GM06990 (cell line): ENCODE results near the gene MAP3K6.

Experiments
- DNase-seq: peaks from one replicate; pipeline ENCODE4 v3.0.0-alpha.2; 2011; ENCODE audit not compliant: insufficient read length; ENCODE audit errors: extremely low read depth
- H3K27me3 ChIP-seq: replicated peaks from 2 replicates; pipeline ENCODE4 v1.6.0; 2011; ENCODE audit warnings: low read length; ENCODE audit not compliant: control insufficient read depth, insufficient read depth
- H3K36me3 ChIP-seq: 2 replicates; pipeline ENCODE4 v1.5.1; 2011; ENCODE audit warnings: low read length; ENCODE audit not compliant: control insufficient read depth, insufficient read depth
- H3K4me3 ChIP-seq: replicated peaks from 2 replicates; pipeline ENCODE4 v1.5.1; 2011; ENCODE audit warnings: low read depth, mild to moderate bottlenecking, control low read depth, low read length
- CTCF ChIP-seq: IDR thresholded peaks from 2 replicates; pipeline ENCODE4 v1.5.1; 2011; ENCODE audit warnings: low read length, control low read depth, mild to moderate bottlenecking, inconsistent platforms; ENCODE audit not compliant: insufficient read depth, poor library complexity, severe bottlenecking

The MAP3K6 gene

GRCh38 chr1:27346357-27346756 is 20.4 kb downstream of the MAP3K6 start:
- DNase-seq: no peak
- TF ChIP-seq CTCF: no peak
- Histone ChIP-seq H3K36me3 (peaks cover 6% of the 10 kb centered on the region), H3K4me3 (no peak overlapping the region), H3K27me3 (no peaks in the 10 kb centered on the region)

DNA sequence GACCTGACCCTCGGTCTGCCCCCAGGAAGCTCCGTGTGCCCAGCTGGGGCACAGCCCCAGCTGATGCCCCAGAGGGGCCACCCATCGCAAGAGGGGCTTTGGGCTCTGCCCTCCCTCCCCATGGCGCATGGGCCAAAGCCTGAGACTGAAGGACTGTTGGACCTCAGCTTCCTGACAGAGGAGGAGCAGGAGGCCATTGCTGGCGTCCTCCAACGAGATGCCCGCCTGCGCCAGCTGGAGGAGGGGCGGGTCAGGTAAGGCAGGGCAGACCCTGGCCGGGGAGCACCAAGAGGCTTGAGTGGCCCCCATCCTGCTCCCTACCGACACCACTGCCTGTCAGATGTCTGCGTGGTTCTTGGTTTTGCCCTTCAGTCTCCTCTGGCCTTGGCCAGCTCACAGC is 21.5 kb downstream of the MAP3K6 start:
- Histone ChIP-seq H3K36me3 (peaks cover 2% of the 10 kb centered on the region), H3K27me3 (no peaks in the 10 kb centered on the region), H3K4me3 (no peak overlapping the region)
- DNase-seq: no peak
- no peak for TF ChIP-seq CTCF

- Histone ChIP-seq H3K4me3 (peak overlapping the region; percentile 76), H3K27me3 (no peaks in the 10 kb centered on the region), H3K36me3 (no peaks in the 10 kb centered on the region; the same call in none of the 2 replicates)
- no peak for DNase-seq
- no peak for TF ChIP-seq CTCF
Measured at GRCh38 chr1:27343639-27344025, 23.1 kb downstream of the MAP3K6 start.

DNA sequence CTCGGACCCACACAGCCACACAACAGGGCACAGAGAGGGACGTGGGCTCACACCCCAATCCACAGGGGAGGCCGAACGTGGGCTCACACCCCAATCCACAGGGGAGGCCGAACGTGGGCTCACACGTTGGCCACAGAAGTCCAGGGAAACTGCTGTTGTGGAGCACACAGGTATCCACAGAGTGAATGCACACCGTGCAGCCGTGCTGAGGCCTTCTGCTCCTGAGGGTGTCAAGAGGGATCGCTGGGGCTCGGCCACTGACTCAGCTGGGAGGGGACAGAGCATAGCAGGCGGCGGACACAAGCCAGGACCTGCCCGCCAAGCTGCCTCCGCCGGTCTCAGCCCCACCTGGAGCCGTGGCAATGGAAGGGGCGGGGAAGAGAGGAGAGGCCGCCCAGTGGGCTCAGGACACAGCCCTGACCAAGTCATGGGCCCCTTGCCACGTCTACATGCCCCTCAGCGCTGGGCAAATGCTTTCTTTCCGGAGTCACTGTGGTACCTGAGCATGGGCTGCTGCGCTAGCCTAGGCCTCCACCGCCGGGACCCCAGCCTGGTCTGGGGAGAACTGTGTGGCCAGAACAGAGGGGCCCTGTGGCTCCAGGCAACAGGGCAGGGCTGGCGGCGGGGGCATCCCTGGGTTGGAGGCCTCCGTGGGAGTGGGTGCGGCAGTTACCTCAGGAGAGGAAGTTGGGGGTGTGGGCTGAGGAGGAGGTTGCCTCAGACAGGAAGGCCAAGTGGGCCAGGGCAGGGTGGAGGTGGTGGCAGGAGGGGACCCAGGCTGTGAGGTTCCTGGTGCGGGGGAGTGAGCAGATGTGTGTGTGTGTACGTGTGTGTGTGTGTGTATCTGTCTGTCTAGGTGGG is 23.8 kb downstream of the MAP3K6 start:
- H3K36me3 ChIP-seq: peaks cover 2% of the 10 kb centered on the region
- peak overlapping the region; percentile 76 for H3K4me3 ChIP-seq
- DNase-seq: peak; percentile 66
- no peaks in the 10 kb centered on the region for H3K27me3 ChIP-seq
- no peak for TF ChIP-seq CTCF

DNA sequence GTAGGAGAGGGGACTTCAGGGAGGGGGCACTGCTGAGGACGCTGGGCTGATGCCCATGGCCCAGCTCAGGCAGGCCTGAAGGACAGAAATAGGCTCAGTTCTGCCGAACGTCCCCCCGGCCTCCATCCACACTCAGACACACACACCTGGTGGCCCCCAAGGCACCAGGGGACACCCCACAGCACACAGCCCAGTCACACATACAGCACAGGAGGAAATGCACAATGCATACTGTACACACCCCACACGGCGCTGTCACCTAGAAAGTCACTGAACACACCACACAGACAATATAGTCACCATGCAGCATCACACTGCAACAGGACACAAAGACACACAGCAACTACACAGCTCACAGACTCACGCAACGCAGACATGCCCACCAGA is 24.4 kb downstream of the MAP3K6 start:
- peak; percentile 10 for TF ChIP-seq CTCF
- peak overlapping the region; percentile 76 for H3K4me3 ChIP-seq
- DNase-seq: no peak
- H3K36me3 ChIP-seq: peaks cover 2% of the 10 kb centered on the region; the same call in 1 of the 2 replicates
- no peaks in the 10 kb centered on the region for H3K27me3 ChIP-seq
